Colonic mucosa (tissue), 4 donors: Measurements from ENCODE around the gene RPTN. TPM values are rescaled to one million over a fixed set of nuclear protein-coding genes. Genes with fewer than 3 reads are reported as not detected.
A peak's percentile ranks its signal among the peaks of the same experiment; 100 is the strongest.
"Not testable (repeated sequence)": the region's sequence is repeated elsewhere in the genome, so short reads cannot be mapped to it uniquely, and the experiment has no call there.

Experiments used
- DNase-seq: peaks from one replicate; pipeline ENCODE4 v3.0.0-alpha.2; 2020
- H3K27ac ChIP-seq: fragments of 200-600 bp; one replicate; pipeline ENCODE4 v1.8.0; 2021
- H3K27me3 ChIP-seq: fragments of 200-600 bp; one replicate; pipeline ENCODE4 v1.8.0; 2021
- H3K36me3 ChIP-seq: fragments of 200-600 bp; one replicate; pipeline ENCODE4 v1.8.0; 2021
- H3K4me1 ChIP-seq: fragments of 200-600 bp; one replicate; pipeline ENCODE4 v1.8.0; 2021; ENCODE audit warnings: mild to moderate bottlenecking
- H3K4me3 ChIP-seq: fragments of 200-600 bp; one replicate; pipeline ENCODE4 v1.8.0; 2021
- H3K9ac ChIP-seq, 2 donors: one replicate each; pipeline ENCODE4 v1.7.0; 2013; ENCODE audit warnings: control low read depth in 2 of 2, low read depth in 2 of 2, low read length in 2 of 2
- H3K9me3 ChIP-seq: fragments of 200-600 bp; one replicate; pipeline ENCODE4 v1.8.0; 2021
- intact Hi-C: fragments of 100-400 bp; cut with DNase I; formaldehyde crosslinking; loops from one replicate; pipeline ENCODE4 v1.14.1; 2022
- total RNA-seq, 2 donors: library from RNA; stranded (reverse); fragmentation: NEBNext Ultra II Directional in 1 of 2; extraction: Animal tissue kit (Norgen Biotek cat#: 25700) in 1 of 2; gene quantifications; one replicate each; pipeline ENCODE4 v1.2.1, GENCODE V29; 2021
- TF ChIP-seq, protein P1 (sequence below): fragments of 200-600 bp; IDR thresholded peaks from one replicate; pipeline ENCODE4 v1.8.0; 2022; ENCODE audit warnings: antibody characterized with exemption, mild to moderate bottlenecking
- donor health status: healthy.
- donor health status: DM: no; HTN: no; CAD: no.
- donor health status: DM: no; HTN: no; CAD: no.

Gene RPTN
- total RNA-seq, 2 donors from 2014 or later, result not detected

DNA sequence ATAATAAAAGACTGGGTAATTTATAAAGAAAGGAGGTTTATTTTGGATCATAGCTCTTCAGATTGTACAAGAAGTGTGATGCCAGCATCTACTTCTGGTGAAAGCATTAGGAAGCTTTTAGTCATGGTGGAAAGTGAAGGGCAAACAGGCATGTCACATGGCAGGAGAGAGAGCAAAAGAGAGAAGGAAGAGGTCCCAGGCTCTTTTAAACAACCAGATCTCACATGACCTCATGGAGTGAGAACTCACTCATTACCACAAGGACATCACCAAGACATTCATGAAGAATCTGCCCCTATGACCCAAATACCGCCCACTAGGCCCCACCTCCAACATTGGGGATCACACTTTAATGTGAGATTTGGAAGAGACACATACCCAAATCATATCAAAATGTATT lies 10.0 kb downstream of the RPTN start:
- DNase-seq, result no peak

DNA sequence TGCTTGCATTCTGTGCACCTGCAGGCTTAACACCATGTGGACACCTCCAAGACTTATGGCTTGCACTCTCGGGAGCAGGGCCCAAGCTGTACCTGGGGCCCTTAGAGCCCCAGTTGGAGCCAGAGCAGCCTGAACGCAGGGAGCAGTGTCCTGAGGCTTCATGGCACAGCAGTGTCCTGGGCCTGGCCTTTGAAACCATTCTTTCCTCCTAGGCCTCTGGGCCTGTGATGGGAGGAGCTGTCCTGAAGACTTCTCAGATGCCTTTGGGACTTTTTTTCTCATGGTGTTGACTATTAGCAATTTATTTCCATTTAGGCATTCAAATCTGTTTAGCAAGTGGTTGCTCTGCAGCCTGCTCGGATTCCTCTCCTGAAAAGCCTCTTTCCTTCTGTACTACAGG lies 11.0 kb downstream of the RPTN start:
- Histone ChIP-seq H3K9ac (no peak overlapping the region), H3K4me1 (no peaks in the 10 kb centered on the region), H3K36me3 (no peaks in the 10 kb centered on the region), H3K9me3 (no peaks in the 10 kb centered on the region), H3K27ac (no peak overlapping the region), H3K27me3 (no peaks in the 10 kb centered on the region), H3K4me3 (no peak overlapping the region)
- DNase-seq, result no peak
- TF ChIP-seq, protein P1, sequence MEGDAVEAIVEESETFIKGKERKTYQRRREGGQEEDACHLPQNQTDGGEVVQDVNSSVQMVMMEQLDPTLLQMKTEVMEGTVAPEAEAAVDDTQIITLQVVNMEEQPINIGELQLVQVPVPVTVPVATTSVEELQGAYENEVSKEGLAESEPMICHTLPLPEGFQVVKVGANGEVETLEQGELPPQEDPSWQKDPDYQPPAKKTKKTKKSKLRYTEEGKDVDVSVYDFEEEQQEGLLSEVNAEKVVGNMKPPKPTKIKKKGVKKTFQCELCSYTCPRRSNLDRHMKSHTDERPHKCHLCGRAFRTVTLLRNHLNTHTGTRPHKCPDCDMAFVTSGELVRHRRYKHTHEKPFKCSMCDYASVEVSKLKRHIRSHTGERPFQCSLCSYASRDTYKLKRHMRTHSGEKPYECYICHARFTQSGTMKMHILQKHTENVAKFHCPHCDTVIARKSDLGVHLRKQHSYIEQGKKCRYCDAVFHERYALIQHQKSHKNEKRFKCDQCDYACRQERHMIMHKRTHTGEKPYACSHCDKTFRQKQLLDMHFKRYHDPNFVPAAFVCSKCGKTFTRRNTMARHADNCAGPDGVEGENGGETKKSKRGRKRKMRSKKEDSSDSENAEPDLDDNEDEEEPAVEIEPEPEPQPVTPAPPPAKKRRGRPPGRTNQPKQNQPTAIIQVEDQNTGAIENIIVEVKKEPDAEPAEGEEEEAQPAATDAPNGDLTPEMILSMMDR, result no peak
- intact Hi-C loops, result no loop called here

More for the DNA sequence above, 10.0 kb downstream of the RPTN start:
- H3K27ac ChIP-seq, result no peak overlapping the region
- TF ChIP-seq, protein P1, result no peak
- intact Hi-C loops, result no loop called here
- H3K4me3 ChIP-seq, result no peak overlapping the region
- no peaks in the 10 kb centered on the region for H3K4me1 ChIP-seq
- no peak overlapping the region for H3K9ac ChIP-seq
- no peaks in the 10 kb centered on the region for H3K9me3 ChIP-seq
- no peaks in the 10 kb centered on the region for H3K36me3 ChIP-seq
- H3K27me3 ChIP-seq, result no peaks in the 10 kb centered on the region

DNA sequence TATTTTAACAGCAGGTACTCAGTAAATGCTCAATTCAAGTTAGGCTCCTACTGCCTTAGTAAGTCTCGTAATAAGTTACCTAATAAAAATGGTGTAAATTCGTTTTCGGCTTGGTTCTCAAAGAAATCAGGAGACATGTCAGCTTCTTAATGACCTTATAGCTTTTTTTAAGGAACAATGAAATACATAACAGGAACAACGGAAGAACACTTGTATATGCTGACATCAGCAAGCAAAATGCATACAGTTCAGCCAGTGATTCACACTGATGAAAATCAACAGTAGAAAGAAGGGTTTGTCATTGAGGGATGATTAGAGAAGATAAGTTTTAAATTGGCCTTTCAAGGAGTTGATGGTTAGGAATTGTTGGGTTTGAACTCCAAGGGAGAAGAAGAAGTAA lies 13.3 kb downstream of the RPTN start:
- no peaks in the 10 kb centered on the region for H3K36me3 ChIP-seq
- H3K4me3 ChIP-seq, result no peak overlapping the region
- TF ChIP-seq, protein P1, result no peak
- no peak for DNase-seq
- H3K27ac ChIP-seq, result no peak overlapping the region
- intact Hi-C loops, result no loop called here
- no peaks in the 10 kb centered on the region for H3K27me3 ChIP-seq
- H3K9me3 ChIP-seq, result no peaks in the 10 kb centered on the region
- H3K4me1 ChIP-seq, result no peaks in the 10 kb centered on the region
- no peak overlapping the region for H3K9ac ChIP-seq

DNA sequence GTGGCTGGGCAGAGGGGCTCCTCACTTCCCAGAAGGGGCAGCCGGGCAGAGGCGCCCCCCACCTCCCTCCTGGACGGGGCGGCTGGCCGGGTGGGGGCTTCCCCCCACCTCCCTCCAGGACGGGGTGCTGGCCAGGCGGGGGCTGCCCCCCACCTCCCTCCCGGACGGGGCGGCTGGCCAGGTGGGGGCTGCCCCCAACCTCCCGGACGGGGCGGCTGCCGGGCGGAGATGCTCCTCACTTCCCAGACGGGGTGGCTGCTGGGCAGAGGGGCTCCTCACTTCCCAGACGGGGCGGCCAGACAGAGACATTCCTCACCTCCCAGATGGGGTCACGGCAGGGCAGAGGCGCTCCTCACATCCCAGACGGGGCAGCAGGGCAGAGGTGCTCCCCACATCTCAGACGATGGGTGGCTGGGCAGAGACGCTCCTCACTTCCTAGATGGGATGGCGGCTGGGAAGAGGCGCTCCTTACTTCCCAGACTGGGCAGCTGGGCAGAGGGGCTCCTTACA lies 14.3 kb downstream of the RPTN start:
- not testable (repeated sequence) for H3K27me3 ChIP-seq, H3K4me1 ChIP-seq, H3K4me3 ChIP-seq, DNase-seq, H3K27ac ChIP-seq, H3K9ac ChIP-seq, H3K36me3 ChIP-seq, H3K9me3 ChIP-seq
- intact Hi-C loops, result loop anchor here (5.0 kb wide), 1 partner anchor 43 kb away; no protein-coding TSS in a partner anchor

DNA sequence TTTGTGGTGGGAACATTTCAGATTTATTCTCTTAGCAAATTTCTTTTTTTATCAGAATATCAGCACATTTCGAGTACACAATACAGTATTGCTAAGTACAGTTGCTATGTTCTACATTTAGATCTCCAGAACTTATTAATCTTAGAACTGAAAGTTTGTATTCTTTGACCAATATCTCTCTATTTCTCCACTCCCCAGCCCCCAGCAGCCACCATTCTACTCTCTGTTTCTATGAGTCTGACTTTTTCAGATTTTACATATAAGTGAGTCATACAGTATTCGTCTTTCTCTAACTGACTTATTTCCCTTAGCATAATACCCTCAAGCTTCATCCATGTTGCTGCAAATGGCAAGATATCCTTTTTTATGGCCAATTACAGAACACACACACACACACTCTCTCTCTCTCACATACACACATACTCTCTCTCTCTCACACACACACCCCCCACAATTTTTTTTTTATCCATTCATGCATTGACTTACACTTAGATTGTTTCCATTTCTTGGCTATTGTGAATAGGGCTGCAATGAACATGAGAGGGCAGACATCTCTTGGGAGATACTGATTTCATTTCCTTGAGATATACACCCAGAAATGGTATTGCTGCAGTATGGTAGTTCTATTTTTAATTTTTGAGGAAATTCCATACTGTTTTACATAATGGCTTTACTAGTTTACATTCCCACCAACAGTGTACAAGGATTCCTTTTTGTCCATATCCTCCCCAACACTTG lies 15.7 kb downstream of the RPTN start:
- H3K4me1 ChIP-seq, result no peaks in the 10 kb centered on the region
- no peak overlapping the region for H3K27ac ChIP-seq
- H3K4me3 ChIP-seq, result no peak overlapping the region
- TF ChIP-seq, protein P1, result no peak
- H3K36me3 ChIP-seq, result no peaks in the 10 kb centered on the region
- intact Hi-C loops, result loop anchor here (5.0 kb wide), 1 partner anchor 44 kb away; no protein-coding TSS in a partner anchor
- peaks cover 6% of the 10 kb centered on the region for H3K27me3 ChIP-seq
- H3K9ac ChIP-seq, result no peak overlapping the region
- no peaks in the 10 kb centered on the region for H3K9me3 ChIP-seq
- no peak for DNase-seq

DNA sequence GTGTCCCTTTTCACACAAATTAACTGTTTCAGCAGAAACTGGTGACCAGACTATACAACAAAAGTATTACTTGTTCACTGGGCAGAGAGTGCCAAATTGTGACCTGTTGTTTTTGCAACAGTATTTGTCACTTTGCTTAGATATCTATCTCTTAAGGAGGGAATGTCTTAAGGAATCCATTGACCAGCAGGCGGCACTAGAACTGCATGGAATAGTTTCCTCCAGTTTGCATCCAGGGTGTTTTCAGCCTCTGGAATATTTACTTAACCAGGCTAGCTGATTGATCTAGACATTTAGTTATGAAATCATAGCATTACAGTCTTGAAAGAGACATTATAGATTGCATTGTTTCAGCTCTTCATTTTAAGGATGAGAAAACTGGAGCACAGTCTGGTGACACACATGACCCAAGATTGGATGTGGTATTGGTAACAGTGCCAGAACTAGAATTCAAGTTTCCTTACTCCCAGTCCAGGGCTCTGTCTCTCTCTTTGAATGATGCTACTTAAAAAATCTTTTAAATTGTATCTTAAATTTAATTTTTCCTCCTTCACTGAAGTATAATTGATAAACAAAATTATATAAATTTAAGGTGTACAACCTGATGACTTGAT lies 16.9 kb downstream of the RPTN start:
- Histone ChIP-seq H3K4me3 (no peak overlapping the region), H3K9ac (no peak overlapping the region), H3K27ac (no peak overlapping the region), H3K9me3 (no peaks in the 10 kb centered on the region), H3K4me1 (no peaks in the 10 kb centered on the region), H3K36me3 (no peaks in the 10 kb centered on the region), H3K27me3 (peaks cover 6% of the 10 kb centered on the region)
- TF ChIP-seq, protein P1, result peak; percentile 58
- intact Hi-C loops, result loop anchor here (5.0 kb wide), 1 partner anchor 45 kb away; no protein-coding TSS in a partner anchor
- DNase-seq, result peak; percentile 55
